H1 (cell line): ENCODE results near the gene TIFAB. TPM values are rescaled to one million over a fixed set of nuclear protein-coding genes. Genes with fewer than 3 reads are reported as not detected.

Experiments used
- CTCF ChIA-PET: fragments of 300-600 bp; sonication (Branson Sonifier 250); formaldehyde crosslinking; loops from one replicate; lab custom pipeline; 2021; ENCODE audit not compliant: partially characterized antibody; lab: Charles Lee
- POLR2A ChIA-PET: fragments of 300-600 bp; sonication (Branson Sonifier 250); formaldehyde crosslinking; loops from one replicate; lab custom pipeline; 2021; ENCODE audit warnings: inconsistent platforms; ENCODE audit not compliant: partially characterized antibody; lab: Charles Lee
- DNase-seq, 2 experiments: peaks; one replicate each; pipeline versions ENCODE4 v3.0.0 to v3.0.0-alpha.2; 2010 to 2022; ENCODE audit warnings: low spot score in 2 of 2, low read depth in 1 of 2, mixed read lengths in 1 of 2
- FAIRE-seq: peaks from 2 replicates; lab custom pipeline; 2011; peaks lifted over from hg19 to GRCh38; lab: Jason Lieb, UNC
- H2AFZ ChIP-seq: 2 replicates; pipeline ENCODE4 v1.8.1; 2012; ENCODE audit warnings: low read length, inconsistent platforms
- H2AK5ac ChIP-seq: 2 replicates; pipeline ENCODE4 v1.6.1; 2013; ENCODE audit warnings: low read depth, low read length
- H2BK120ac ChIP-seq: replicated peaks from 2 replicates; pipeline ENCODE3; 2013; ENCODE audit warnings: low read depth, low read length, inconsistent platforms
- H2BK12ac ChIP-seq: 2 replicates; pipeline ENCODE4 v1.6.1; 2013; ENCODE audit warnings: low read depth, low read length
- H2BK15ac ChIP-seq: 2 replicates; pipeline ENCODE4 v1.6.1; 2013; ENCODE audit warnings: low read length
- H2BK20ac ChIP-seq: 2 replicates; pipeline ENCODE4 v1.6.1; 2013; ENCODE audit warnings: low read length
- H2BK5ac ChIP-seq: 2 replicates; pipeline ENCODE4 v1.6.1; 2013; ENCODE audit warnings: low read depth, low read length
- H3K14ac ChIP-seq: 2 replicates; pipeline ENCODE4 v1.6.1; 2013; ENCODE audit warnings: inconsistent platforms; ENCODE audit not compliant: insufficient read length
- H3K18ac ChIP-seq: 2 replicates; pipeline ENCODE4 v1.6.1; 2013; ENCODE audit warnings: low read length; ENCODE audit errors: extremely low read depth
- H3K23ac ChIP-seq: 2 replicates; pipeline ENCODE4 v1.6.1; 2013; ENCODE audit warnings: inconsistent platforms; ENCODE audit not compliant: insufficient read length
- H3K23me2 ChIP-seq: 2 replicates; pipeline ENCODE4 v1.6.1; 2013; ENCODE audit warnings: low read depth, low read length
- H3K27ac ChIP-seq: 2 replicates; pipeline ENCODE4 v1.6.1; 2011; ENCODE audit warnings: low read depth, low read length, inconsistent platforms
- H3K27me3 ChIP-seq, 4 experiments: replicated peaks in 1 of 4; 1 replicate in 1 of 4; 2 replicates in 3 of 4; pipeline versions ENCODE4 v1.6.1 to v1.8.1; 2011 to 2013; ENCODE audit warnings: low read length in 3 of 4, mild to moderate bottlenecking in 3 of 4, inconsistent platforms in 2 of 4, mixed read lengths in 2 of 4, moderate library complexity in 1 of 4; ENCODE audit not compliant: control insufficient read depth in 3 of 4, insufficient read depth in 3 of 4; ENCODE audit errors: extremely low read depth in 1 of 4
- H3K36me3 ChIP-seq, 4 experiments: 2 replicates each; pipeline versions ENCODE4 v1.6.1 to v1.8.1; 2011 to 2013; ENCODE audit warnings: mild to moderate bottlenecking in 4 of 4, low read length in 3 of 4, moderate library complexity in 2 of 4, control low read depth in 1 of 4, inconsistent platforms in 1 of 4; ENCODE audit not compliant: insufficient read depth in 4 of 4, control insufficient read depth in 2 of 4
- H3K4ac ChIP-seq: replicated peaks from 2 replicates; pipeline ENCODE3; 2013; ENCODE audit warnings: low read length, low read depth, mixed read lengths, inconsistent platforms; ENCODE audit not compliant: insufficient read length
- H3K4me1 ChIP-seq, 4 experiments: replicated peaks in 1 of 4; 1 replicate in 1 of 4; 2 replicates in 3 of 4; pipeline versions ENCODE4 v1.6.1 to v1.8.1; 2011 to 2013; ENCODE audit warnings: low read length in 3 of 4, inconsistent platforms in 2 of 4, mixed read lengths in 1 of 4; ENCODE audit not compliant: insufficient read depth in 4 of 4, control insufficient read depth in 3 of 4
- H3K4me2 ChIP-seq, 2 experiments: 2 replicates each; pipeline versions ENCODE4 v1.6.1 to v1.8.1; 2011 to 2013; ENCODE audit warnings: low read depth in 2 of 2, low read length in 2 of 2, control low read depth in 1 of 2, inconsistent platforms in 1 of 2, mild to moderate bottlenecking in 1 of 2; ENCODE audit not compliant: insufficient read depth in 1 of 2
- H3K4me3 ChIP-seq, 4 experiments: fragments of 200-600, 300-600 bp in 1 of 4; sonication (generic), shearing (Covaris generic), sonication (Bioruptor Twin) in 1 of 4; 2 replicates each; pipeline versions ENCODE4 v1.5.1 to v1.8.1; 2011 to 2016; ENCODE audit warnings: low read length in 4 of 4, low read depth in 3 of 4, control low read depth in 2 of 4, inconsistent platforms in 2 of 4, mild to moderate bottlenecking in 2 of 4, mixed read lengths in 1 of 4, moderate library complexity in 1 of 4; ENCODE audit not compliant: insufficient read depth in 2 of 4; ENCODE audit errors: extremely low read depth in 1 of 4
- H3K56ac ChIP-seq: replicated peaks from 2 replicates; pipeline ENCODE3; 2013; ENCODE audit warnings: low read depth, mild to moderate bottlenecking, mixed read lengths, low read length, inconsistent platforms; ENCODE audit not compliant: insufficient read length
- H3K79me1 ChIP-seq: 2 replicates; pipeline ENCODE4 v1.6.1; 2013; ENCODE audit warnings: low read depth, low read length, control low read depth
- H3K79me2 ChIP-seq, 2 experiments: 2 replicates each; pipeline versions ENCODE4 v1.6.1 to v1.8.1; 2012 to 2013; ENCODE audit warnings: low read length in 2 of 2, mild to moderate bottlenecking in 2 of 2, inconsistent platforms in 1 of 2; ENCODE audit not compliant: insufficient read depth in 2 of 2, control insufficient read depth in 1 of 2
- H3K9ac ChIP-seq, 4 experiments: replicated peaks in 1 of 4; 1 replicate in 1 of 4; 2 replicates in 3 of 4; pipeline versions ENCODE4 v1.6.1 to v1.8.1; 2011 to 2013; ENCODE audit warnings: low read depth in 3 of 4, low read length in 3 of 4, control low read depth in 2 of 4, mild to moderate bottlenecking in 2 of 4, moderate library complexity in 2 of 4, inconsistent platforms in 1 of 4; ENCODE audit errors: extremely low read depth in 1 of 4
- H3K9me3 ChIP-seq, 2 experiments: 2 replicates each; pipeline versions ENCODE4 v1.6.1 to v1.8.1; 2012 to 2013; ENCODE audit warnings: mild to moderate bottlenecking in 2 of 2, moderate library complexity in 2 of 2, control low read depth in 1 of 2, inconsistent platforms in 1 of 2, low read depth in 1 of 2, low read length in 1 of 2, mixed read lengths in 1 of 2; ENCODE audit not compliant: insufficient read depth in 2 of 2
- H4K20me1 ChIP-seq, 2 experiments: replicated peaks in 1 of 2; 2 replicates each; pipeline versions ENCODE3 to v1.8.1; 2011 to 2013; ENCODE audit warnings: inconsistent platforms in 2 of 2, low read length in 2 of 2, mild to moderate bottlenecking in 1 of 2; ENCODE audit not compliant: insufficient read depth in 2 of 2, control insufficient read depth in 1 of 2
- H4K5ac ChIP-seq: 2 replicates; pipeline ENCODE4 v1.6.1; 2013; ENCODE audit warnings: low read length, low read depth, mixed read lengths, inconsistent platforms; ENCODE audit not compliant: insufficient read length
- H4K8ac ChIP-seq: 2 replicates; pipeline ENCODE4 v1.8.0; 2013; ENCODE audit warnings: mild to moderate bottlenecking, moderate library complexity, low read length, inconsistent platforms; ENCODE audit not compliant: insufficient read depth; ENCODE audit errors: extremely low read depth
- H4K91ac ChIP-seq: replicated peaks from 2 replicates; pipeline ENCODE3; 2013; ENCODE audit warnings: low read length, mixed read lengths, inconsistent platforms; ENCODE audit not compliant: insufficient read length
- ASH2L ChIP-seq: fragments of 200-600, 300-600 bp; sonication (generic); IDR thresholded peaks from one replicate; pipeline ENCODE4 v1.7.1; 2017; ENCODE audit warnings: low read length
- JUND ChIP-seq: IDR thresholded peaks from 2 replicates; pipeline ENCODE4 v1.6.1; 2011; ENCODE audit warnings: mild to moderate bottlenecking, improper control_type of control experiment, low read length
- TEAD4 ChIP-seq: IDR thresholded peaks from 2 replicates; pipeline ENCODE4 v1.6.1; 2012; ENCODE audit warnings: low read depth, low read length, inconsistent platforms, mixed read lengths
- WGBS, 2 experiments: shearing (Covaris generic) in 1 of 2; methylation state at CpG; one replicate each; pipeline versions ENCODE4 v1.1.6 to v1.1.7; 2013 to 2015; ENCODE audit warnings: low lambda C conversion rate in 2 of 2, mixed read lengths in 2 of 2, inconsistent platforms in 1 of 2, low coverage in 1 of 2, missing lambda C conversion rate in 1 of 2; ENCODE audit not compliant: insufficient replicate concordance in 2 of 2, insufficient coverage in 1 of 2, insufficient read length in 1 of 2; ENCODE audit errors: extremely low coverage in 1 of 2, missing lambda C conversion rate in 1 of 2; 5-methylcytosine and 5-hydroxymethylcytosine counted together
- polyA plus RNA-seq, 7 experiments: library from polyadenylated mRNA; depleted of rRNA in 3 of 7; stranded (reverse) in 5 of 7; unstranded in 2 of 7; fragments of >200 nt in 5 of 7; fragments of 200-250 nt in 2 of 7; gene quantifications; 1 replicate in 5 of 7; 2 replicates in 1 of 7; 4 replicates in 1 of 7; pipeline versions ENCODE4 v1.2.1 to v1.2.3, GENCODE V29; 2011 to 2013; ENCODE audit warnings: missing spikeins in 2 of 7, mixed read lengths in 2 of 7
- total RNA-seq: library from RNA; stranded (reverse); fragmentation: NEBNext Ultra II Directional; extraction: Animal tissue kit (Norgen Biotek cat#: 25700); gene quantifications from 2 replicates; pipeline ENCODE4 v1.2.1, GENCODE V29; 2021

TIFAB gene
- total and polyA plus RNA-seq, 2 of the 8 experiments (the other 6 are each of a cell fraction or from before 2014, with no cell fraction given), result not detected

DNA sequence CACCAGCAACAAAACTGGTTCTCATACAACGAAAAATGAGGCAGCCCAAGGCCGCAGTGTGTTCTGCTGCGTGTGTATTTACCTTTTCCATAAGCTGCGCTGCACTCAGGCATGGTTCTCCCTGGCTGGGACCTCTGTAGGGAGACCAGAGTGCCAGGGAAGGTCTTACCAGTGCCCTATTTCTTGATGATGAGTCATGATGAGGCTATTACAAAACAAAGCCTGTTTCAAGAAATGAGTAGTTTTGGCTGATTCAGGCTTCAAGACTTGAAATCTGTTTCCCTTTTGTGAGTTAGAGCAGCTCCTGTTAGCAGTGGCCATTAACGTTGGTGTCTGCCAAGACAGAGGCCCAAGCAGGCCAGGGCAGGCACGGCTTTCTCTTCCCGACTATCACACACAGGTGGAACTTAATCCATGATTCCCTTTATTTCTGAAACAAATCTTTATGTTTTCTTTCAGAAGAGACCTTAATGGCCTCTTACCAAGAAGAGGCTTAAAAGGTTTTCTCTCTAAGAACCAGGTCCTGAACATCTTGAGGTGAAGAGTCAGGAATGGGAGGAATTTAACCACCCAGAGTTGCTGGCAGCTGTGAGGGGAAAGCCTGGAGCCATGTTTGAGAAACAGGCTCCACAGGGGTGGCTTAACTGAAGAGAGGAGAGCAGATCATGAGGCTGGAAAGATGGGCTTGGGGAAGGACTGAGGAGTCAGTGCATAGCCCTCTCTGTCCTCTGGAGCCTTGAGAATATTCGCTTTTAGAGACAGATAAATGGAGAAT lies 41.4 kb upstream of the TIFAB start:
- H2BK15ac ChIP-seq, result no peak overlapping the region
- FAIRE-seq, result no peak
- TF ChIP-seq JUND, result no peak
- no peak for TF ChIP-seq ASH2L
- 0 out of 2 replicates have a peak, but pooled peaks have one; percentile 41 for TF ChIP-seq TEAD4
- peaks cover 3 to 13% of the 10 kb centered on the region in 2 experiments for H4K20me1 ChIP-seq
- peaks cover 19% of the 10 kb centered on the region; the same call in 1 of the 2 replicates for H3K23me2 ChIP-seq
- H4K5ac ChIP-seq, result no peak overlapping the region
- no peak overlapping the region for H3K4me2 ChIP-seq
- ChIA-PET POLR2A (interaction anchor here (1.3 kb wide), 1 partner anchor 41 kb away, joined by 3 read pairs; no protein-coding TSS in a partner anchor), CTCF (interaction anchor here (1.0 to 9.9 kb wide), 11 partner anchors 14 to 337 kb away, joined by 3 to 137 read pairs (median 4); partner anchors contain the start of gene NEUROG1)
- no peak overlapping the region for H3K9ac ChIP-seq
- no peak overlapping the region for H2AFZ ChIP-seq
- H3K36me3 ChIP-seq, result no peaks in the 10 kb centered on the region
- peaks cover 4 to 34% (median 19%) of the 10 kb centered on the region in 4 experiments for H3K4me1 ChIP-seq
- no peaks in the 10 kb centered on the region for H3K79me2 ChIP-seq
- H3K9me3 ChIP-seq, result no peaks in the 10 kb centered on the region
- no peak overlapping the region for H2AK5ac ChIP-seq
- no peak overlapping the region for H2BK12ac ChIP-seq
- no peaks in the 10 kb centered on the region for H3K79me1 ChIP-seq
- peaks cover 62 to 98% (median 87%) of the 10 kb centered on the region in 4 experiments for H3K27me3 ChIP-seq
- no peak overlapping the region for H3K18ac ChIP-seq
- H4K91ac ChIP-seq, result no peak overlapping the region
- WGBS, 2 experiments, result 88% methylated on average over 8 of the region's 8 CpGs; no CpG with 5 or more reads in 1 of the 2 experiments
- H2BK20ac ChIP-seq, result no peak overlapping the region
- no peak overlapping the region for H2BK5ac ChIP-seq
- H3K56ac ChIP-seq, result no peak overlapping the region
- no peak overlapping the region for H3K27ac ChIP-seq
- H3K23ac ChIP-seq, result no peak overlapping the region
- no peak overlapping the region for H2BK120ac ChIP-seq
- H3K4me3 ChIP-seq, result no peak overlapping the region
- no peak overlapping the region for H3K4ac ChIP-seq
- no peak for DNase-seq
- H3K14ac ChIP-seq, result no peak overlapping the region
- H4K8ac ChIP-seq, result no peak overlapping the region
